Retinal pigment epithelial cell (primary cell): Measurements from ENCODE around the gene HOMER3.

Source experiments
- DNase-seq: peaks from one replicate; pipeline ENCODE4 v3.0.0-alpha.2; 2010; ENCODE audit warnings: low read depth
- H3K4me3 ChIP-seq: 2 replicates; pipeline ENCODE4 v1.5.1; 2011; ENCODE audit warnings: mild to moderate bottlenecking, low read length, control low read depth, moderate library complexity
- CTCF ChIP-seq: conservative IDR thresholded peaks from 2 replicates; pipeline ENCODE4 v1.5.1; 2011; ENCODE audit warnings: low read depth, low read length, control low read depth, inconsistent platforms

Gene HOMER3

GRCh38 chr19:18982669-18983068 is 41.7 kb upstream of the HOMER3 start:
- no peak for TF ChIP-seq CTCF
- H3K4me3 ChIP-seq: no peak overlapping the region
- no peak for DNase-seq

GRCh38 chr19:18980432-18981020 is 39.5 kb upstream of the HOMER3 start:
- no peak for TF ChIP-seq CTCF
- no peak for DNase-seq
- no peak overlapping the region for H3K4me3 ChIP-seq

- TF ChIP-seq CTCF: no peak
- no peak for DNase-seq
- no peak overlapping the region for H3K4me3 ChIP-seq
These were observed 37.6 kb upstream of the HOMER3 start for GRCh38 chr19:18978616-18979015.

GRCh38 chr19:18975869-18976268 is 34.9 kb upstream of the HOMER3 start:
- TF ChIP-seq CTCF: no peak
- H3K4me3 ChIP-seq: no peak overlapping the region
- DNase-seq: no peak

- TF ChIP-seq CTCF: no peak
- no peak for DNase-seq
- no peak overlapping the region for H3K4me3 ChIP-seq
These were observed 34.0 kb upstream of the HOMER3 start for GRCh38 chr19:18975011-18975410.

- TF ChIP-seq CTCF: no peak
- no peak overlapping the region for H3K4me3 ChIP-seq
These were observed 31.8 kb upstream of the HOMER3 start for GRCh38 chr19:18972851-18973250.

GRCh38 chr19:18972301-18972811 is 31.3 kb upstream of the HOMER3 start:
- no peak overlapping the region for H3K4me3 ChIP-seq
- TF ChIP-seq CTCF: no peak
- peak; percentile 85 for DNase-seq

More at GRCh38 chr19:18972851-18973250, 31.8 kb upstream of the HOMER3 start:
- DNase-seq: no peak
